HG03342 (cell line): Measurements from ENCODE around the gene ZDHHC11B.
A peak's percentile ranks its signal among the peaks of the same experiment; 100 is the strongest.
"Not testable (repeated sequence)": the region's sequence is repeated elsewhere in the genome, so short reads cannot be mapped to it uniquely, and the experiment has no call there.

Source experiments
- ATAC-seq: cut with Tn5 transposase; IDR thresholded peaks from one replicate; pipeline ENCODE4 v1.9.1; 2021; ENCODE audit warnings: mild to moderate bottlenecking, moderate library complexity; ENCODE audit not compliant: unreplicated experiment

The ZDHHC11B gene

DNA sequence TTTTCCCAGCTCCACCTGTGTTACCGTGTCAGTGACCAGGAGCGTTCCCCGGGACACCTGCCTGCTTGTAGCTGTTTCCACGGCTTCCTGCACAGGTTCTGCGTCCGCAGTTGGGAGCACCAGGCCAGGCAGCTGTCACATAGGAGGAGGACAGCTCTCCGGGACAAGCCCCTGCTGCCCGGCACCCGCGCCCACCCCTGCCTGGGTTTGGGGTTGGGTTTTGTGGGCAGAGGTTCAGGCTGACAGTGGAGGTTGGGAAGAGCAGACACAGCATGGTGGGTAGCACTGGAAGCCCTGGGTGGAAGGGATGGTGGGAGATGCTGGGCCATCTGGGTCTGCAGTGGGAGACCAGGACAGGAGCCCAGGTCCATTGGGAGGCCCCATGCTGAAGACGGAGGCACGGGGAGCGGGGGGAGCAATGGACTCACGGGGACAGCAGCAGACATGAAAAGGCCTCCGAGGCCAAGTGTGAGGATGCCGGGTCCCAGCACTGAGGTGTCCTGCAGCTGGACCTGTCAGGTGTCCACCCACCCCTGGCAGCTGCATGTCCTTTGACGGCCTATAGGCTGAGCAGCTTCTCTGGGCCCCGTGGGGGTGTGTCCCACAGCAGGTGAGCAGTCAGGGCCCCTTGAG, 2.8 kb upstream of the ZDHHC11B start:
- ATAC-seq: not testable (repeated sequence)

DNA sequence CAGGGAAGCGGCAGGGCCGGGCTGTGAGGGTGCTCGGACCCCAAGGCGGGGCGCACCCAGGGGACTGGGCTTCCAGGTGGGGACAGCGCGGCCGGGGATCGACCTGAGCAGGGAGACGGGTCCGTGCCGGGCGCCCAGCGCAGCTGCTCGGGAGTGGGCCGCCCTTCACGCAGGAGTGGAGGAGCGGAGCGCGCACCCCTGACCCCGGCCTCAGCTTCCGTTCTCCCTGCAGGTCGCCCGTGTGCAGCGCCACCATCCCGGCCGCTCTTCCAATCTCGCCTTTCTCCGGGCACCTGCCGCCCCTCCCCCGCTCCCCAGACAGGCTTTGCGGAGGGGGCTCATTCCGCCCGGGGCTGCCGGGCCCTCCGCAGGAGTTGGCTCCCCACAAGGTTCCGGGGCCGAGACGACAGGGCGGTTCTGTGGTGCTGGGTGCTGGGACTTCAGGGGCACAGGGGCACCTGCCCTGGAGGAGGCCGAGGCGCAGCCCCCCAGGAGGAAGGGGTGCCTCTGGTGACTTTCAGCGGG, 714 bp upstream of the ZDHHC11B start:
- ATAC-seq: peak; percentile 8

DNA sequence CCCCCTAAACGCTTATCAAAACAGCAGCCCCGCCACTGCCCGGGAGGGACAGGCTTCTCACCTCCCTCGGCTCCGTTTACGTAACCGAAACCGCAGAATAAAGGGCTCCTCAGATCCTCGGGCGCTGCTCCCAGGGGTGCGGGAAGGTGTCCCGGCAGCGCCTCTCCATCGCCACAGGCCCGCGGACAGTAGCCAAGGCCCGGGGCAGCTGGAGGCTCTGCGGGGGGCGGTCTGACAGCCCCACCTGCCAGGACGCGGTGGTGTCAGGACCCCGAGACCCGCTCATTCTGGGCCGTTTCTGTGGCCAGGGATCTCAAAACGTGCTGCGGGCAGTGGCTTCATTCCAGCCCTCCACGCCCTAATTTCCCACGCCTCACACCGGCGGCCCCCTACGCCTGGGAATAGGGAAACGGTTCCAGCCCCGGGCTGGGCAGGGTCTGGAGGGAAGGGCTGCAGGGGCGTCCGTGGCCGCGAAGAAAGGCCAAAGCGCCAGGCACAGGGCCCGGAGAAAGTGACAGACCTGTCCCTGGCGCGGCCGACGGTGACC, 575 bp downstream of the ZDHHC11B start:
- not testable (repeated sequence) for ATAC-seq

DNA sequence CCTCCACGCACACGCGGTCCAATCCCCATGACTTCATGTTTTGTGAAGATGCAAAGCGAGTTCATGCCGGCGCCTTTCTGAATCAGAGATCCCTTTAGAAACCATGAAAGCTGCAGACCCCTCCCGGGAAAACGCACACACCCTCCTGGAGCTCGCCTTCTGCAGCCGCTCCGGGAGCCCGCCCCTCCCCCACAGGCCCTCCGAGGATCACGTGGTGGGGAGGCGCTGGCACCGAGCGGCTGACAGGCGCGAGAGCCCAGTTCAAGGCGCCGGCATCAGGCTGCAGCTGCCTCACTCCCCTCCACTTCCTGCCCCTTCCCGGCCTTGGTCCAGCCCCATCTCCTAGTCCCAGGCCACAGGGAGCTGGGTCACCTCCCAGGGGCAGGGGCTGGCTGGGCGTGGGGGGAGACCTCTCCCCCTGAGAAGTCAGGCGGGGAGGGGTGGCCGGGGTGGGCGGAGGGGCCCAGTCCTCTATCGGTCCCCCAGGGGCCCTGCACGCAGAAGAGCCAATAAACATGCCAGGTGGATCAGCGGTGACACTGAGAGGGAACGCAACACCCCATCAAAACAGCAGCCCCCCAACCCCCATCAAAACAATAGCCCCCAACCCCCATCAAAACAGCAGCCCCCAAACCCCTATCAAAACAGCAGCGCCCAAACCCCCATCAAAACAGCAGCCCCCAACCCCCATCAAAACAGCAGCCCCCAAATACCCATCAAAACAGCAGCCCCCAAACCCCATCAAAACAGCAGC, 1.3 kb downstream of the ZDHHC11B start:
- ATAC-seq: not testable (repeated sequence)

DNA sequence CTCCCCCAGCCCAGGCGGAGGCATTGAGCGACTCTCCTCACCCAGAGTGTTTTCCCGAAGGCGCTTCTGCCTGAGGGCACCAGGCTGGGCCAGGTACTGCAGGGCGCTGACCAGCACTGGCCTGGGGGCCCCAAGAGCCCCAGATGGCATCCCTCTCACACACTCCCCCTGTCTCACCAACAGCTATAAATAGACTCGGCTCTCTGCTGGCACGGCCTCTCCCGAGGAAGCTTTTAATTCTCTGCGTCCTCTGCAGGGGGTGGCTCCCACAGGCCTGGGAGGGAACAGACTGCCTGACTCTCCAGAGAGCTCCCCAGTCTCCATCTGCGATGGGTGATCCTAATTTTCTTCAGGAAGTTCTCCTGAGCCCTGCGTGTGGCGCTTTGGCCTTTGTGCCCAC, 2.2 kb downstream of the ZDHHC11B start:
- not testable (repeated sequence) for ATAC-seq

DNA sequence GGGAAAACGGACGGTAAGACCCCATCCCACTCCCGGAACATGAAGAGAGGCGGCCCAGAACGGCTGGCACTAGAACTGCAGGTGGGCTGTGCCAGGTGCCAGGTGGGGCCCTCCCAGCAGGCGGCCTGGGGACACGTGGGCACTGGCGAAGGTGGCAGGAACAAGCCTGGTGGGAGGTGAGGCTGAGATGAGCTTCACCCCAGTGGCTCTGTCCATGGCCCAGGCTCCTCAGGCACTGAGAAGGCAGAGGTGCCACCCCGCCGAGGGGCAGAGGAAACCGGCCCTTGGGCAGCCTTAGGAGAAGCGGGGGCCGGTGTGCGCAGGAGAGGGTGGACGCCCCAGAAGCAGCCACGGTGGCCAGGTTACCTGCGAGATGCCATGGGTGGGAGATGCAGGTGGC, 4.0 kb downstream of the ZDHHC11B start:
- ATAC-seq: not testable (repeated sequence)

DNA sequence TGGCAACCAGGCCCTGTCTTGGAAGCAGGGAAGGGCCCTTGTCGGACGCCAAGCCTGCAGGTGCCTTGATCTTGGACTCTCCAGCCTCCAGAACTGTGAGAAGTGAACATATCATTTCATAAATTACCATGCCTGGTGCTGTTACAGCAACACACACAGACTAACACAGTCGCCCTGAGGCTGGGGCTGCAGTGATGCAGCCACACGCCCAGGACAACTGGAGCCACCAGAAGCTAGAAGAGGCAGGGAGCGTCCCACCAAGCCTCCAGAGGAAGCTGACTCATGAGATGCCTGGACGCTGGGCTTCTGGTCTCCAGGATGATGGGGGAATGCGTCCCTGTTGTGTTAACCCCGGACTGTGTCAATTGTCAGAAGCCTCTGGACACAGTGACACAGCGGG, 5.6 kb downstream of the ZDHHC11B start:
- ATAC-seq: not testable (repeated sequence)

DNA sequence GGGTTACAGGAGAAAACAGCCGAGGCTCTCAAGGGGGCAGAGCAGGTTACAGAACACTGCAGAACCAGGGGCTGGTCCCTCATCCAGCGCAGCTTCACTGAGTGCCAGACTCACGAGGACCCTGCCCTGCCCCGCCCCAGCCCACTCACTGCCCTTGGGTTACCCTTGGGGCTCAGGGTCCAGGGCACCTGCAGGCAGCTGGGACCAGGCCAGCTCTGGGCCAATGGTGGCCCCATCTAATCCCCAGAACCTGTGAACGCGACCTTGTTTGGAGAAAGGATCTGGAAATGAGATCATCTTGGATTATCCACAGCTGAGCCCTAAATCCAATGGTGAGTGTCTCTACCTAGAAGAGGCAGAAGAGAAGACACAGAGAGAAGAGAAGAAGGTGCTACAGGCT, 6.1 kb downstream of the ZDHHC11B start:
- ATAC-seq: not testable (repeated sequence)

DNA sequence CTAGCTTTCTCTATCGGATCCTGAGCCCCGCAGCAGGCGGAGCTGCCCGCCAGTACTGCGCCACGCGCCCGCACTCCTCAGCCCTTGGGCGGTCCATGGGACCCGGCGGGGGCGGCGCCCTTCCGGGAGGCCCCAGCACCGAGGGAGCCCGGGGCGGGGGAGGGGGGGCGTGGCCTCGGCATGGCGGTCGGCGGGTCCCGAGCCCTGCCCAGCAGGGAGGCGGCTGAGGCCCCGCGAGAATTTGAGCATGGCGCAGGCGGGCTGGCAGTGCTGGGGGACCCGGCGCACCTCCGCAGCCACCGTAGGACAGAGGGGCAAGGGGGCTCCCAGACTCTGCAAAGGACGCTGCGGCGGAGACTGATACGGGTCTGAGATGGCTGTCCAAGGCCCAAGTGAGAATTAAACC, 6.8 kb downstream of the ZDHHC11B start:
- ATAC-seq: no peak

DNA sequence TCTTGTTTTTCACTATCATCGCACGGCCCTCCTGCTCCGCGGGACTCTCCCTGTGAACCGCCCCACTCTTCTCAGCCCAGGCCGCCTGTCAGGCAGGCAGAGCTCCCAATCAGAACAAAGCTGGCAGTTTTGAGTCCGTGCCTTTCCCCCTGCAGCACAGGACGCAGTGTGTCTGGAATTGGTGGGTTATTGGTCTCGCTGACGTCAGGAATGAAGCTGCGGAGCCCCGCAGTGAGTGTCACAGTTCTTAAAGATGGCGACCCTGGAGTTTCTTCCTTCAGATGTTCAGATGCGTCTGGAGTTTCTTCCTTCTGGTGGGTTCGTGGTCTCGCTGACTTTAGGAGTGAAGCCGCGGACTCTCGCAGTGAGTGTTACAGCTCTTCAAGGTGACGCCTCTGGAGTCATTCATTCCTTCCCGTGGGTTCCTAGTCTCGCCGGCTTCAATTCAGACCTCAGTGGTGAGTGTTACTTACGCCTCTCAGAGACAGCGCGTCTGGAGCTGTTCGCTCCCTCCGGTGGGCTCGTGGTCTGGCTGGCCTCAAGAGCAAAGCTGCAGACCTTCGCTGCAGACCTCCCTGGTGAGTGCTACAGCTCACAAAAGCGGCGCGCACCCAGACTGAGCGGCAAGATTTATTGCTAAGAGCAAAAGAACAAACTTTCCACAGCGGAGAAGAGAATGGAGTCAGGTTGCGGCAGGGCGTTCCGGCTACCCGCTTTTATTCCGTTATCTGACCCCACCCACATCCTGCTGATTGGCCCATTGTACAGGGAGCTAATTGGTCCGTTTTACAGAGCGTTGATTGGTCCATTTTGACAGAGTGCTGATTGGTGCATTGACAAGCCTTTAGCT, 7.4 kb downstream of the ZDHHC11B start:
- no peak for ATAC-seq

DNA sequence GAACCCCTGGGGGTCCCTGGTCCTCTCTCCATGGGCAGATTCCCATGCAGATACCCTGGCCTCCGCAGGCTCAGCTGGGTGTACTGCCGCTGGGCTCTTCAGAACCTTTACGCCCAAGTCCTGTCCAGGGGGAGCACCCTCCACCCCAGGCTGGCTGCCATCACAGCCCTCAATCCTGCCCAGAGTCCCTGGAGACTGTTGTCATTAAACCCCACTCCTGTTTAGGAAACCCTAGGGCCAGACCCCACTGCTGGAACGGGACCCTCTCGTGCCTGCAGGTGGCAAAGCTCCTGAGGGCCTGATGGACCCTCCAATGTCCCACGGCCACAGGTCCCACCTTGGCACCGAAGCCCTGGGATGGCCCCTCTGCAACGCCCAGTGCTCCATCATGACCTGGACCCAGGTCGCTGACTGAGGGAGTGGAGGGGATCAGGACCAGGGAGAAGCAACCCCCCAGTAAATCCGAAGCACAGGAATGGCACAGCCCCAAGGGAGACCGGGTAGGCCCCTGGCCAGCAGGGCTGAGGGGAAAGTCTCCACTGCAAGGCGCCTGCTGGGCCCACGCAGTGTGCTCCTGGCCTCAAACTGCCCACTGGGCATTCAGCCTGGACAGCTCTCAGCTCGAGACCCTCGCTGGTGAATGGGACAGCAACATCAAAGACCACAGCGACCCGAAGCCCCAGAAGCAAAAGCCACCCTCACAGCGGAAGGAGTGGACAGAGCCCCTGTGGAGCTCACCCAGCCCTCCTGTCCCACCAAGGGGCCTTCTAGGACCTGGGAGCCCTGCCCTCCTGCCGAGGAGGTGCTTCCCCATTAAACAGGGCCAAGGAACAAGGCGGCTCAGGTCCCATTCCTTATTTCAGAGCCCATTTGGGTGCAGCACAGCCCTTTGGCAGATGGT, 8.3 kb downstream of the ZDHHC11B start:
- no peak for ATAC-seq

DNA sequence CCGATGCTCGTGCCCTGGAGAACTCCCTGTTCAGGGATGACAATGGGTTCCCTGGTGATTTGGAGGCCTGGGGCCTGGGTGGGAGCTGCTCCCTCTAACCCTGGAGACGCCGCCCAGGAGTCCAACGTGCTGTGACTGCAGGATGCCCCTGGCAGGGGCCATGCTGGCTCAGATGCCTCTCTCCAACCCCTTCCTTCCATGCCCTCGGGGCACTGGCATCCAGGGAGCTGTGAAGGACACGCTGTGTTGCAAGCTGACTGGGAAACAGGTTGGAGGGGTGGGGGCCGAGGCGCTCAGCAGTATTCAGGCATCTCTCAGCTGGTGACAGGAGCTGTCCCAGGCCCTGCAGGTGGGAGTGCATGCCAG, 9.0 kb downstream of the ZDHHC11B start:
- ATAC-seq: not testable (repeated sequence)

DNA sequence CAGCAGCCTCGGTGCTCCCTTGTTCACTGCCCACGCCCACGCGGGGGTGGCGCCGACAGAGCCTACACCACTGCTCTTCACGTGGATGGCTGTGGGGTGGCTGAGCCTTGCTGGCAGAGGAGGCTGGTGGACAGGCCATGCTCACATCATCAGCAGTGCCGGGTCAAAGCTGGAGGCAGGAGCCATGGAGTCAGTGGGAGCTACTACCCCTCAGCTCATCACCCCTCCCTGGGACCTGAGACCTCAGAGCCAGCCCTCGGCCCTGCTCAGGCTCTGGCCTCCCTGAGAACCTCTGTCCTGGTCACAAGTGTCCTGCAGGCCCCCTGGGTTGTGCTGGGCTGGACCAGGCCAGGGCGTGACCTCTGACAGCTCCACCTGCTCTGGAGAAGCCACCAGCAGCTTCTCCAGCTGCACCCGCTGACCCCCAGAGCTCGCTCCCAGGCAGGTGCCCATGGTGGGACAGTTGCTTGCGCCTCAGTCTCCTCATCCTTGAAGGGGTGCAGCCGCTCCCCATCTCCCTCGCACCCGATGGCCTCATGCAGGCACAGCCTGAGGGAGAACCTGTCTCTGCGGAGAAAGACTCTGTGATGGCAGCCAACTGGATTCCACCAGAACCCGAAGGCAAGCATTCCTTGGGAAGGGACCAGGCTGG, 9.5 kb downstream of the ZDHHC11B start:
- not testable (repeated sequence) for ATAC-seq

DNA sequence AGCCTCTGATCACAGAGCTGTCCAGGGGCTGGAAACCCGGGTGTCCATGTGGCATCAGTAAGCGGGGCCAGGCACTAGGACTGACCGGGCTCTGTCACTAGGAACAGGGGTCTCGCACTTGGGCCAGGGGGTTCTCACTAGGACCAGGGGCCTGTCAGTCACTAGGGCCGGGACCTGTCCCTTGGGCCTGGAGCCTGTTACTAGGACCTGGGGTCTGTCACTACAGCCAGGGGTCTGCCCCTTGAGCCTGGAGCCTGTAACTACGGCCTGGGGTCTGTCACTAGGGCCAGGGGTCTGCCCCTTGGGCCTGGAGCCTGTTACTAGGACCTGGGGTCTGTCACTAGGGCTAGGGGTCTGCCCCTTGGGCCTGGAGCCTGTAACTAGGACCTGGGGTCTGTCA, 10.2 kb downstream of the ZDHHC11B start:
- not testable (repeated sequence) for ATAC-seq

DNA sequence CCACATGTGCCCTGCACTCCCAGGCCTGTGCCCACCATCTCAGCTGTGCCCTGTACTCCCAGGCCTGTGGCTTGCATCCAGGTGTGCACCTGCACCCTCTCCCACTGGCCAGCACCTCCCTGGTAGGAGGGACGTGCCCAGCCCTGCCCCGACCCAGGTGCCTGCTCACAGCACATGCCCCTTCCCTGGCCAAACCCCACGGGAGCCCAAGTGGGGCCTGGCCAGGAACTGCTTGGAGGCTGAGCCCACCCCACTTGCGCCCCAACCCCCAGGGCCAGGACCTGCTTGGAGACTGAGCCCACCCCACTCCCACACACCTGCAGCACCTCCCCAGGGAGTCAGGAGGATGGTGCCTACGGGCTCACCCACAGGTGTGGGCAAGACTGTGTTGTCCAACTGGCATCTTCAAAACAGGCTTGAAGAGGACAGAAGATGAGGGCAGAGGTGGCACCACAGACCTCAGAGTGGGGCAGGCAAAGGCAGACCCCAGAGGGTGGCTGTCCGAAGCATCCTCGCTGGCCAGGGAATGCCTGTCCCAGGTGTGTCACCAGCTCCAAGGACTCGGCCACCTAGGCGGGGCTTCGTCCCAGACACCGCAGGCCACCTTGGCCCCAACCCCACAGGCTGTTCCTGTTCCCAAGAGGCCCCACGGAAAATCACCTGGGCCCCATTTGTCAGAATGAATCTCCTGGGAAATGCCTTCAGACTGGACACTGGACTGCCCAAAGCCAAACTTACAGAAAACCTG, 10.8 kb downstream of the ZDHHC11B start:
- no peak for ATAC-seq

DNA sequence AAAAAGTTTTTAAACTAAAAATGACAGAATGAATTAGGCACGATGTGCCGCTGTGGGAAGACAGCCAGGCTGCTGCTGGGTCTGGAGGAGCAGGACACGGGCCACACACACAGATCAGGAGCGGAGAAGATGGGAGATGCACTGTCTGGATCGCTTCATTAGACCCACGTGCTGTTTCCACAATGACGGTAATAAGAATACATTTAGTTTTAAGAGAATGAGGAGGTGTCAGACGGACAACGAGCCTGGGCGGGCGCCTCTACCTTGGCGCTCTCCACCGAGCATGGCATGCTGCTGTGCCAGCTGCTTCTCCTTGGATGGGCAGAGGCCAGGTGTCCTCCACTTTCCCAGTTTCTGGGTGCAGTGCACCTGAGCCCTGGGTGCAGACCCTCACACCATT, 11.6 kb downstream of the ZDHHC11B start:
- ATAC-seq: not testable (repeated sequence)

DNA sequence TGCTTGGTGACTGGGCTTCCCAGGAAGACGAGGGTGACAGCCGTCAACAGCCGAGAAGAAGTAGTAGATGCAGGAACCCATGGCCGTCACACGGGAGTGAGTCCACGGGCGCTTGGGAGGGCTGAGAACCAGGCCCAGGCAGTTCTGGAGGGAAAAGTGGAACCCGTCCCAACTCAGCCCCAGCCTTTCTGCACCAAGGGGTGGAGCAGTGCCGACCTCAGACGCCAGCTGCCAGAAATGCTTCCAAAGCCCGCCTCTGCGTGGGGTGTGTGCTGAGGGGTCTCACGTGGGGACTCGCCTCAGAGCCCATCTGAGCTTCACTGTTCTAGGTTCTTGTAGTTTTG, 12.0 kb downstream of the ZDHHC11B start:
- ATAC-seq: not testable (repeated sequence)

DNA sequence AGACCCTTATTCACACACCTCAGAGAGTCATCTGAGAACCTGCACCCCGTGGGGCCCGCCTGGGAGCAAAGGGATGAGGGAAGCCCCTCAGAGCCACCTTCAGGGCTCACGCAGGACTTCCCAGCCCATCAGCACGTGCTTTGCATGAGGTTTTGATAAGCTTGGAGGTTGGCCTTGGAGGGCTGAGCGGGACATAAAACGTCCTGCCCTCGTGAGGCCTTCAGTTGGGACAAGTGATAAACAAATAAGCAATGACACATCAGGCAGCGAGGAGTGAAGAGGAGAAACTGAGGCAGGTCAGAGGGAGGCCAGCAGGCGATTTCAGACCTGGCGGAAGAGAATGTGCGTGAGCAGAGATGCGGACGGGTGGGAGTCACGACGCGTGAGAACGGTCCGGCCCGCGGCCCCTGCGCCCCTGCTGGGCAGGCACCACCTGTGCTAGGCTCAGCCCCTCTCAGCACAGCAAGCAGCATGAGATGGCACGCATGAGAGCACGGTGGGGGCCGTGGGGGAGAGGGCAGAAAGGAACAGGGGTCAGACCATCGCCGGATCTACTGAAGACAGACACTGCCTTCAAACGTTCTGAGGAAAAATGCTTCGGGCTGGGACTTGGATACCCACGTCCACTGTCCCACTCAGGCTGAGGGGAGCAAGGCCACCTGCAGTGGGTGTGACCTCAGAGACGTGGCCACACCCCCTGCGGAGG, 12.5 kb downstream of the ZDHHC11B start:
- not testable (repeated sequence) for ATAC-seq
